ENCODE results near the gene TNFRSF8. TPM values are rescaled to one million over a fixed set of nuclear protein-coding genes. Genes with fewer than 3 reads are reported as not detected.

Gene TNFRSF8
- polyA plus RNA-seq, 2 of the 4 experiments (the other 2 are of a cell fraction) = 0.05 TPM; not detected in 1

DNA sequence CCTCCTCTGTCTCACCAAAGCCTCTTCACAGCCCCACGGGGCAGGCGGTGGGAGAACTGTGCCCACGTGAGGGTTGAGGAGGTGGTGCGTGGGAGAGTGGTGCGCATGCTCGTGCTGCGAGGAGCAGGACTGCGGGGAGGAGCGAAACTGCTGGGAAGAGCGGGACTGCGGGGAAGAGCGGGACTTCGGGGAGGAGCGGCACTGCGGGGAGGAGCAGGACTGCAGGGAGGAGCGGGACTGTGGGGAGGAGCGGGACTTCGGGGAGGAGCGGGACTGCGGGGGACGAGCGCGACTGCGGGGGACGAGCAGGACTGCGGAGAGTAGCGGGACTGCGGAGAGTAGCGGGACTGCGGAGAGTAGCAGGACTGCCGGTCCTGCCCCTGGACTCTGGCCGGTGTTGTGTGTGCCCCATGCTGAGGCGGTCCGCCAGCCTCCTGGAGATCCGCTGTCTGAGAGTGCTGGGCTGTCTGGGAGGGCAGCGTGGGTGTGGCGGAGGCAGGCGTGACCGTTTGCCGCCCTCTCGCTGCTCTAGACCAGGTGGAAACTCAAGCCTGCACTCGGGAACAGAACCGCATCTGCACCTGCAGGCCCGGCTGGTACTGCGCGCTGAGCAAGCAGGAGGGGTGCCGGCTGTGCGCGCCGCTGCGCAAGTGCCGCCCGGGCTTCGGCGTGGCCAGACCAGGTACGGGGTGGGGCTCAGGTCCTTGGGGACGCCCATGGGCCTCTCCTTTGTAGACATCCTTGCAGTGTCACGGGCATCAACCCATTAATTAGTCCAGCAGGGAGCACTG, 128.3 kb downstream of the TNFRSF8 start:
- H3K4me1 ChIP-seq = no peaks in the 10 kb centered on the region
- H3K27ac ChIP-seq = no peak overlapping the region
- TF ChIP-seq GATA3 (IDR thresholded peaks at IDR 0.05; ENCODE audit: borderline replicate concordance) = no peak
- TF ChIP-seq CEBPB (IDR thresholded peaks at IDR 0.05) = no peak
- H3K4me3 ChIP-seq = no peak overlapping the region
- CTCF ChIA-PET = interaction anchor here (2.4 to 3.8 kb wide), 2 partner anchors 67 kb away, joined by 10 to 20 read pairs; no protein-coding TSS in a partner anchor
- POLR2A ChIA-PET = no interaction called here
- no peaks in the 10 kb centered on the region for H3K9me3 ChIP-seq
- ATAC-seq (peak in 1 of 2 experiments; percentile 31; a peak in 3 of 6 replicates), DNase-seq (ENCODE audit: low read depth in 1 of 2, low spot score in 1 of 2) (no peak), FAIRE-seq (no peak)
- WGBS (ENCODE audit: missing lambda C conversion rate) = 73% methylated on average over 42 of the region's 58 CpGs
- H3K4me2 ChIP-seq = no peak overlapping the region

Small RNAs within 50 kb of the gene (small RNA-seq; reads per million reads assigned to genes)
- gene AL096840.1 = 0 reads per million in 6 experiments
- gene MIR4632 = 0 reads per million in 6 experiments
- gene MIR6729 = 0 reads per million in 6 experiments
- gene RF00019 = 0 reads per million in 6 experiments
- gene RN7SL649P = 0 reads per million in 6 experiments
- gene RNU6-777P = 0 reads per million in 6 experiments
- 0 reads per million in 6 experiments for gene RPL23AP89

Other genes starting within 250 kb of the TNFRSF8 start
- not detected in 2 replicates for gene NPPA, start 215.5 kb upstream of the TNFRSF8 start, polyA plus RNA-seq (2011; rRNA removed)
- not detected in 3 replicates for gene NPPA, start 215.5 kb upstream of the TNFRSF8 start, polyA plus RNA-seq (2017; fragmentation: RNase III; extraction: RNeasy Plus Mini Kit Qiagen cat#74134 plus additional on column Dnase treatment)
- gene NPPB, start 204.4 kb upstream of the TNFRSF8 start, polyA plus RNA-seq (2011; rRNA removed) = not detected in 2 replicates
- 0.18 to 0.20 TPM in 2 of 3 replicates, not detected in the other for gene NPPB, start 204.4 kb upstream of the TNFRSF8 start, polyA plus RNA-seq (2017; fragmentation: RNase III; extraction: RNeasy Plus Mini Kit Qiagen cat#74134 plus additional on column Dnase treatment)
- gene KIAA2013, start 136.9 kb upstream of the TNFRSF8 start, polyA plus RNA-seq (2011; rRNA removed) = 23.0 and 26.1 TPM in 2 replicates
- gene KIAA2013, start 136.9 kb upstream of the TNFRSF8 start, polyA plus RNA-seq (2017; fragmentation: RNase III; extraction: RNeasy Plus Mini Kit Qiagen cat#74134 plus additional on column Dnase treatment) = 22.3 to 23.5 TPM (median 23.3 TPM) in 3 replicates
- 53.8 and 66.7 TPM in 2 replicates for gene PLOD1, start 128.6 kb upstream of the TNFRSF8 start, polyA plus RNA-seq (2011; rRNA removed)
- gene PLOD1, start 128.6 kb upstream of the TNFRSF8 start, polyA plus RNA-seq (2017; fragmentation: RNase III; extraction: RNeasy Plus Mini Kit Qiagen cat#74134 plus additional on column Dnase treatment) = 78.6 to 85.2 TPM (median 83.9 TPM) in 3 replicates
- gene MFN2, start 82.9 kb upstream of the TNFRSF8 start, polyA plus RNA-seq (2011; rRNA removed) = 34.7 and 40.3 TPM in 2 replicates
- 35.7 to 36.8 TPM (median 35.9 TPM) in 3 replicates for gene MFN2, start 82.9 kb upstream of the TNFRSF8 start, polyA plus RNA-seq (2017; fragmentation: RNase III; extraction: RNeasy Plus Mini Kit Qiagen cat#74134 plus additional on column Dnase treatment)
- gene MIIP, start 43.8 kb upstream of the TNFRSF8 start, polyA plus RNA-seq (2011; rRNA removed) = 7.1 and 8.5 TPM in 2 replicates
- gene MIIP, start 43.8 kb upstream of the TNFRSF8 start, polyA plus RNA-seq (2017; fragmentation: RNase III; extraction: RNeasy Plus Mini Kit Qiagen cat#74134 plus additional on column Dnase treatment) = 11.1 to 14.2 TPM (median 13.9 TPM) in 3 replicates
- gene TNFRSF1B, start 103.7 kb downstream of the TNFRSF8 start, polyA plus RNA-seq (2011; rRNA removed) = 0.06 and 0.09 TPM in 2 replicates
- gene TNFRSF1B, start 103.7 kb downstream of the TNFRSF8 start, polyA plus RNA-seq (2017; fragmentation: RNase III; extraction: RNeasy Plus Mini Kit Qiagen cat#74134 plus additional on column Dnase treatment) = 0.05 to 0.22 TPM (median 0.07 TPM) in 3 replicates
- gene VPS13D, start 166.7 kb downstream of the TNFRSF8 start, polyA plus RNA-seq (2011; rRNA removed) = 15.9 and 21.0 TPM in 2 replicates
- 5.4 to 6.7 TPM (median 6.1 TPM) in 3 replicates for gene VPS13D, start 166.7 kb downstream of the TNFRSF8 start, polyA plus RNA-seq (2017; fragmentation: RNase III; extraction: RNeasy Plus Mini Kit Qiagen cat#74134 plus additional on column Dnase treatment)

Measured in A549 (cell line).